Fibroblast of lung (primary cell): ENCODE results near the gene ZBTB1. TPM values are rescaled to one million over a fixed set of nuclear protein-coding genes. Genes with fewer than 3 reads are reported as not detected.

ENCODE experiments used
- DNase-seq, 2 donors: peaks; one replicate each; pipeline versions ENCODE4 v3.0.0 to v3.0.0-alpha.2; 2010; ENCODE audit warnings: low read depth in 2 of 2
- H2AFZ ChIP-seq: 2 replicates; pipeline ENCODE4 v1.5.1; 2012; ENCODE audit warnings: low read length, control low read depth, inconsistent platforms
- H3K27ac ChIP-seq: 2 replicates; pipeline ENCODE4 v1.5.1; 2011; ENCODE audit warnings: low read length, control low read depth; ENCODE audit not compliant: insufficient read depth
- H3K27me3 ChIP-seq: 2 replicates; pipeline ENCODE4 v1.5.1; 2011; ENCODE audit warnings: mild to moderate bottlenecking, low read length; ENCODE audit not compliant: control insufficient read depth, insufficient read depth
- H3K36me3 ChIP-seq: 2 replicates; pipeline ENCODE4 v1.5.1; 2011; ENCODE audit warnings: low read length; ENCODE audit not compliant: control insufficient read depth, insufficient read depth
- H3K4me1 ChIP-seq: 2 replicates; pipeline ENCODE4 v1.5.1; 2011; ENCODE audit warnings: low read length; ENCODE audit not compliant: control insufficient read depth, insufficient read depth; ENCODE audit errors: extremely low read depth
- H3K4me2 ChIP-seq: 2 replicates; pipeline ENCODE4 v1.5.1; 2011; ENCODE audit warnings: low read length, control low read depth; ENCODE audit not compliant: insufficient read depth; ENCODE audit errors: extremely low read depth
- H3K4me3 ChIP-seq, 4 experiments: fragments of 200-600 bp in 1 of 4; sonication (generic) in 1 of 4; replicated peaks in 1 of 4; 2 replicates each; pipeline ENCODE4 v1.5.1; 2011 to 2016; ENCODE audit warnings: low read length in 4 of 4, low read depth in 3 of 4, mild to moderate bottlenecking in 3 of 4, control low read depth in 2 of 4, inconsistent platforms in 1 of 4, mixed read lengths in 1 of 4; ENCODE audit not compliant: insufficient read depth in 1 of 4; ENCODE audit errors: control extremely low read depth in 1 of 4
- H3K79me2 ChIP-seq: 2 replicates; pipeline ENCODE4 v1.5.1; 2012; ENCODE audit warnings: mild to moderate bottlenecking, low read length, inconsistent platforms; ENCODE audit not compliant: control insufficient read depth, insufficient read depth
- H3K9ac ChIP-seq: 2 replicates; pipeline ENCODE4 v1.5.1; 2011; ENCODE audit warnings: mild to moderate bottlenecking, low read length, control low read depth; ENCODE audit not compliant: insufficient read depth
- H3K9me3 ChIP-seq: 2 replicates; pipeline ENCODE4 v1.5.1; 2012; ENCODE audit warnings: low read depth, low read length; ENCODE audit not compliant: control insufficient read depth, insufficient read depth
- H4K20me1 ChIP-seq: 2 replicates; pipeline ENCODE4 v1.5.1; 2011; ENCODE audit warnings: low read length; ENCODE audit not compliant: control insufficient read depth, insufficient read depth; ENCODE audit errors: extremely low read depth
- CTCF ChIP-seq, 2 donors: IDR thresholded peaks in 1 of 2; conservative IDR thresholded peaks in 1 of 2; 1 replicate in 1 of 2; 2 replicates in 1 of 2; pipeline ENCODE4 v1.5.1; 2011 to 2012; ENCODE audit warnings: low read length in 2 of 2, control low read depth in 1 of 2, inconsistent platforms in 1 of 2, low read depth in 1 of 2, mild to moderate bottlenecking in 1 of 2
- EZH2 ChIP-seq: IDR thresholded peaks from 2 replicates; pipeline ENCODE4 v1.5.1; 2012; ENCODE audit warnings: low read length, control low read depth, mild to moderate bottlenecking; ENCODE audit errors: missing control alignments
- polyA plus RNA-seq, 2 donors: library from polyadenylated mRNA; depleted of rRNA in 1 of 2; stranded (reverse) in 1 of 2; unstranded in 1 of 2; fragments of >200 nt; gene quantifications; 2 replicates each; pipeline ENCODE4 v1.2.1, GENCODE V29; 2011 to 2012; ENCODE audit warnings: missing spikeins in 1 of 2
- total RNA-seq: library from RNA; depleted of rRNA; stranded (reverse); fragments of >200 nt; gene quantifications from 2 replicates; pipeline ENCODE4 v1.2.1, GENCODE V29; 2014

ZBTB1 gene
- total and polyA plus RNA-seq, 2 donors (not counting 1 experiment from before 2014, with no cell fraction given), result 39.1 to 40.5 TPM

- H4K20me1 ChIP-seq, result no peaks in the 10 kb centered on the region
- no peaks in the 10 kb centered on the region for H3K9me3 ChIP-seq
- H3K27ac ChIP-seq, result no peak overlapping the region
- H3K27me3 ChIP-seq, result no peaks in the 10 kb centered on the region
- no peak overlapping the region for H3K4me3 ChIP-seq
- peaks cover 6% of the 10 kb centered on the region for H3K36me3 ChIP-seq
- H3K9ac ChIP-seq, result no peak overlapping the region
- H2AFZ ChIP-seq, result no peak overlapping the region
- H3K4me2 ChIP-seq, result no peak overlapping the region
- no peaks in the 10 kb centered on the region for H3K4me1 ChIP-seq
- no peaks in the 10 kb centered on the region for H3K79me2 ChIP-seq
- TF ChIP-seq CTCF (conservative IDR thresholded peaks at IDR 0.05 in 1 of 2, IDR thresholded peaks at IDR 0.05 in 1 of 2; ENCODE audit: low read depth in 1 of 2, low read length in 2 of 2) (no peak), EZH2 (no peak)
- DNase-seq, result no peak
Observed at GRCh38 chr14:64491637-64492036, 12.9 kb upstream of the ZBTB1 start.

GRCh38 chr14:64493455-64493854, 11.1 kb upstream of the ZBTB1 start:
- no peak overlapping the region for H2AFZ ChIP-seq
- H3K79me2 ChIP-seq, result no peaks in the 10 kb centered on the region
- no peaks in the 10 kb centered on the region for H3K27me3 ChIP-seq
- no peak overlapping the region for H3K4me3 ChIP-seq
- H4K20me1 ChIP-seq, result no peaks in the 10 kb centered on the region
- no peaks in the 10 kb centered on the region for H3K36me3 ChIP-seq
- no peak overlapping the region for H3K9ac ChIP-seq
- TF ChIP-seq EZH2 (no peak), CTCF (conservative IDR thresholded peaks at IDR 0.05 in 1 of 2, IDR thresholded peaks at IDR 0.05 in 1 of 2; ENCODE audit: low read depth in 1 of 2, low read length in 2 of 2) (no peak)
- H3K4me1 ChIP-seq, result no peaks in the 10 kb centered on the region
- H3K27ac ChIP-seq, result no peak overlapping the region
- DNase-seq, result no peak
- H3K9me3 ChIP-seq, result no peaks in the 10 kb centered on the region
- H3K4me2 ChIP-seq, result no peak overlapping the region

- no peaks in the 10 kb centered on the region for H3K27me3 ChIP-seq
- H3K4me1 ChIP-seq, result no peaks in the 10 kb centered on the region
- H3K27ac ChIP-seq, result no peak overlapping the region
- H3K4me2 ChIP-seq, result no peak overlapping the region
- no peaks in the 10 kb centered on the region for H4K20me1 ChIP-seq
- no peak overlapping the region for H2AFZ ChIP-seq
- TF ChIP-seq EZH2, result no peak
- no peak for TF ChIP-seq CTCF (conservative IDR thresholded peaks at IDR 0.05 in 1 of 2, IDR thresholded peaks at IDR 0.05 in 1 of 2; ENCODE audit: low read depth in 1 of 2, low read length in 2 of 2)
- no peaks in the 10 kb centered on the region for H3K9me3 ChIP-seq
- H3K4me3 ChIP-seq, result no peak overlapping the region
- H3K79me2 ChIP-seq, result no peaks in the 10 kb centered on the region
- H3K36me3 ChIP-seq, result no peaks in the 10 kb centered on the region
- DNase-seq, result no peak
- H3K9ac ChIP-seq, result no peak overlapping the region
Observed at GRCh38 chr14:64495252-64495651, 9.3 kb upstream of the ZBTB1 start.
